Immature natural killer cell (primary cell): ENCODE measurements around the gene TCP11L1. TPM values are rescaled to one million over a fixed set of nuclear protein-coding genes. Genes with fewer than 3 reads are reported as not detected.
"Not testable (repeated sequence)": the region's sequence is repeated elsewhere in the genome, so short reads cannot be mapped to it uniquely, and the experiment has no call there.

Experiments used
- DNase-seq, 3 donors: peaks; one replicate each; pipeline ENCODE4 v3.0.0; 2022; ENCODE audit warnings: mixed read lengths in 1 of 3
- H3K27ac Mint-ChIP-seq, 6 donors: one replicate each; pipeline ENCODE4 v1.8.0; 2020; ENCODE audit warnings: mixed read lengths in 6 of 6, mild to moderate bottlenecking in 5 of 6, inconsistent platforms in 4 of 6, moderate library complexity in 3 of 6
- H3K27me3 Mint-ChIP-seq, 3 donors: one replicate each; pipeline ENCODE4 v1.8.0; 2020 to 2021; ENCODE audit warnings: low read depth in 3 of 3, mild to moderate bottlenecking in 3 of 3, mixed read lengths in 3 of 3, moderate library complexity in 3 of 3, inconsistent platforms in 1 of 3
- H3K36me3 Mint-ChIP-seq, 3 donors: one replicate each; pipeline ENCODE4 v1.8.0; 2020; ENCODE audit warnings: mixed read lengths in 3 of 3, inconsistent platforms in 2 of 3, mild to moderate bottlenecking in 2 of 3
- H3K4me1 Mint-ChIP-seq, 2 donors: one replicate each; pipeline ENCODE4 v1.8.0; 2020; ENCODE audit warnings: inconsistent platforms in 2 of 2, mild to moderate bottlenecking in 2 of 2, mixed read lengths in 2 of 2, moderate library complexity in 1 of 2
- H3K4me3 Mint-ChIP-seq, 5 donors: one replicate each; pipeline ENCODE4 v1.8.0; 2020; ENCODE audit warnings: mild to moderate bottlenecking in 5 of 5, mixed read lengths in 5 of 5, inconsistent platforms in 3 of 5, moderate library complexity in 3 of 5
- H3K9me3 Mint-ChIP-seq, 6 donors: one replicate each; pipeline ENCODE4 v1.8.0; 2020; ENCODE audit warnings: mild to moderate bottlenecking in 6 of 6, mixed read lengths in 6 of 6, inconsistent platforms in 4 of 6, moderate library complexity in 3 of 6
- polyA plus RNA-seq, 3 donors: library from polyadenylated mRNA; unstranded; fragments of 300-500 nt; fragmentation: Illumina TruSeq; gene quantifications; one replicate each; pipeline ENCODE4 v1.2.3, GENCODE V29; 2021

The TCP11L1 gene
- polyA plus RNA-seq, 3 donors from 2014 or later: 3.6 to 9.9 (median 6.7) TPM

- no peak for DNase-seq
- H3K36me3 Mint-ChIP-seq: peaks cover 4 to 25% (median 8%) of the 10 kb centered on the region in 3 donors
- peaks cover 14 to 16% of the 10 kb centered on the region in 2 donors for H3K4me1 Mint-ChIP-seq
- H3K9me3 Mint-ChIP-seq: no peaks in the 10 kb centered on the region
- H3K27ac Mint-ChIP-seq: no peak overlapping the region
- peaks cover 0 to 5% (median 0%) of the 10 kb centered on the region in 3 donors for H3K27me3 Mint-ChIP-seq
- no peak overlapping the region for H3K4me3 Mint-ChIP-seq
These were observed 4.0 kb downstream of the TCP11L1 start for GRCh38 chr11:33043221-33043830.

- Mint-ChIP-seq H3K9me3 (no peaks in the 10 kb centered on the region), H3K36me3 (peaks cover 4 to 25% (median 8%) of the 10 kb centered on the region in 3 donors), H3K4me1 (peaks cover 11 to 14% of the 10 kb centered on the region in 2 donors)
These were observed 4.9 kb downstream of the TCP11L1 start for GRCh38 chr11:33044285-33044756.

GRCh38 chr11:33045551-33046255 is 6.3 kb downstream of the TCP11L1 start:
- Mint-ChIP-seq H3K27ac (no peak overlapping the region), H3K9me3 (no peaks in the 10 kb centered on the region), H3K4me1 (peaks cover 4 to 6% of the 10 kb centered on the region in 2 donors), H3K36me3 (peaks cover 4 to 25% (median 8%) of the 10 kb centered on the region in 3 donors), H3K4me3 (no peak overlapping the region), H3K27me3 (no peaks in the 10 kb centered on the region)
- DNase-seq: no peak

More at GRCh38 chr11:33044285-33044756, 4.9 kb downstream of the TCP11L1 start:
- Mint-ChIP-seq H3K4me3 (no peak overlapping the region), H3K27me3 (peaks cover 0 to 1% (median 0%) of the 10 kb centered on the region in 3 donors), H3K27ac (no peak overlapping the region)
- no peak for DNase-seq

GRCh38 chr11:33048701-33049100 is 9.3 kb downstream of the TCP11L1 start:
- DNase-seq, H3K4me1 Mint-ChIP-seq, H3K4me3 Mint-ChIP-seq, H3K9me3 Mint-ChIP-seq, H3K27ac Mint-ChIP-seq, H3K27me3 Mint-ChIP-seq: not testable (repeated sequence)
- peaks cover 8 to 23% (median 8%) of the 10 kb centered on the region in 3 donors for H3K36me3 Mint-ChIP-seq

DNA sequence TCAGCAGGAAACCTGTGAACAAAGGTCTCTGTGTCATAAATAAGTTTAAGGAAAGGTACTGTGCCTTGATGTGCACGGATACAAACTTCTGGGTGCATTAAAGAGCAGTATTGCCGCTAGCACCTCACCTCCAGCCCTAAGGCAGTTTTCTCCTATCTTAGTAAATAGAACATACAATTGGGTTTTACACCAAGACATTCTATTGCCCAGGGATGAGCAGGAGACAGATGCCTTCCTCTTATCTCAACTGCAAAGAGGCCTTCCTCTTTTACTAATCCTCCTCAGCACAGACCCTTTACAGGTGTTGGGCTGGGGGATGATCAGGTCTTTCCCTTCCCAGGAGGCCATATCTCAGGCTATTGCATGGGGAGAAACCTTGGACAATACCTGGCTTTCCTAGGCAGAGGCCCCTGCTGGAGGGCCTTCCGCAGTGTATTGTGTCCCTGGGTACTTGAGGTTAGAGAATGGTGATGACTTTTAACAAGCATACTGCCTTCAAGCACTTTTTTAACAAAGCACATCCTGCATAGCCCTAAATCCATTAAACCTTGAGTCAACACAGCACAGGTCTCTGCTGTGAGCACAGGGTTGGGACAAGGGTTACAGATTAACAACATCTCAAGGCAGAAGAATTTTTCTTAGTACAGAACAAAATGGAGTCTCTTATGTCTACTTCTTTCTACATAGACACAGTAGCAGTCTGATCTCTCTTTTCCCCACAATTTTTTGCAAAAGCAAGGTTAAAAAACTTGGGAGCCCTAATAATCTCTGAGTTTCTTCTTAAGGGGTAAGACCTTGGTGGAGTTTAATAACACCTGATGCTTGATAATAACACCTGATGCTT is 10.4 kb downstream of the TCP11L1 start:
- H3K27me3 Mint-ChIP-seq, DNase-seq, H3K9me3 Mint-ChIP-seq, H3K4me3 Mint-ChIP-seq, H3K27ac Mint-ChIP-seq: not testable (repeated sequence)
- H3K36me3 Mint-ChIP-seq: peaks cover 9 to 20% (median 10%) of the 10 kb centered on the region in 3 donors
- H3K4me1 Mint-ChIP-seq: peaks cover 5 to 11% of the 10 kb centered on the region in 2 donors

DNA sequence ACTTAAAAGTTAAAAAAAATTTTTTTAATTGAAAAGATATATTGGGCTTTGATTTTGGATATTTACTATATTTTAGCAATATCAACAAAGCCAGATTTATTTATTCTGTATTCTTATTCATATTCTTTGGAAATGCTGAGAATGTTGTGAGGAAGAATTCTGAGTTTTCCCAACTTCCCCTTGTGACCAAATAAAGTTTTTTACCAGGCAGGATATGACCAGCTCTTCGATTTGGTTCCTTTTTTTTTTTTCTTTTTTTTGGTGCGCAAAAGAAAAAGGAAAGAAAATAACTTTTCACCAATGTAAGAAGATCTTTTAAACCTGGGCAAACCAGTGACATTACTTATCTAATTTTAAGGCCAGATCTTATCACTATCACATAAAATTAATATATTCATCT is 12.9 kb downstream of the TCP11L1 start:
- DNase-seq: no peak
- no peaks in the 10 kb centered on the region for H3K27me3 Mint-ChIP-seq
- no peak overlapping the region for H3K4me3 Mint-ChIP-seq
- H3K9me3 Mint-ChIP-seq: no peaks in the 10 kb centered on the region
- peaks cover 5 to 14% of the 10 kb centered on the region in 2 donors for H3K4me1 Mint-ChIP-seq
- peaks cover 12 to 20% (median 12%) of the 10 kb centered on the region in 3 donors for H3K36me3 Mint-ChIP-seq
- H3K27ac Mint-ChIP-seq: no peak overlapping the region

DNA sequence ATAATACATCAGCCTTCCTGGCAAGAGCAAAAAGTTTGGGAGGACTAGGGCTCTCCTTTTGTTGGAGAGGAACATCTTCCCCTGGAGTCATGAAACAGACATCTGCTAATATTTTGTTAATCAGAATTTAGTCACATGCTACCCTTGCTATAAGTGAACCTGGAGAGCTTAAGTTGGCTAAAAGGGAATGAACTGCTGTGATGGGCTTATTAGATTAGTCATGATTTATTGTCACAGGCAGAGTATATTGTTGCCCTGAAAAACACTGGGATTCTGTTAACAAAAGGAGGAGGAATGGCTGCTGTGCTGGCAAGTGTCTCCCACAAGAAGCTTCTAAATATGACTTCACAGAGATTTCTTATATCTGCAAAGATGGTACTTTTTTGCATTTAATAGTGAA is 16.0 kb downstream of the TCP11L1 start:
- Mint-ChIP-seq H3K9me3 (no peaks in the 10 kb centered on the region), H3K27ac (no peak overlapping the region), H3K27me3 (no peaks in the 10 kb centered on the region), H3K4me1 (peaks cover 7 to 14% of the 10 kb centered on the region in 2 donors), H3K4me3 (no peak overlapping the region), H3K36me3 (peaks cover 22 to 32% (median 23%) of the 10 kb centered on the region in 3 donors)
- no peak for DNase-seq

DNA sequence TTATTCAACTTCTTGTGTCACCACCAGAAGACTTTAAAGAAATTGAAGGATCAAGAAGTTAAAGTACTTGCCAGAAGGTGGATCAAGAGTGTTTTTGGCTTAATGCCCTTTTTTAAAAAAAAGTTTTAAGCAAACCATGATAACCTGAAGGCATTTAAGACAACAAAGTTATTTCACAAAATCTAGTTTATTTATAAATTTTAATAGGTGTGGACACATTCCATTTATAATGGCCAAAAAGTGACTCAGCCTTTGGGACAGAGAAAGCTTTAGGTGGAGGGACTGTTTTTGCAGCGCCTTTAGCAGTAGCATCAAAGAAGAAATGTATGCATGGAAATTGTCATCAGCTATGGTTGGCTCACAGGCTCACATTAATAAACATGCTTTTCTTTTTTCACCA is 17.9 kb downstream of the TCP11L1 start:
- H3K36me3 Mint-ChIP-seq: peaks cover 24 to 39% (median 25%) of the 10 kb centered on the region in 3 donors
- H3K9me3 Mint-ChIP-seq: no peaks in the 10 kb centered on the region
- peaks cover 7 to 14% of the 10 kb centered on the region in 2 donors for H3K4me1 Mint-ChIP-seq
- no peak overlapping the region for H3K27ac Mint-ChIP-seq
- no peaks in the 10 kb centered on the region for H3K27me3 Mint-ChIP-seq
- DNase-seq: no peak
- H3K4me3 Mint-ChIP-seq: no peak overlapping the region

DNA sequence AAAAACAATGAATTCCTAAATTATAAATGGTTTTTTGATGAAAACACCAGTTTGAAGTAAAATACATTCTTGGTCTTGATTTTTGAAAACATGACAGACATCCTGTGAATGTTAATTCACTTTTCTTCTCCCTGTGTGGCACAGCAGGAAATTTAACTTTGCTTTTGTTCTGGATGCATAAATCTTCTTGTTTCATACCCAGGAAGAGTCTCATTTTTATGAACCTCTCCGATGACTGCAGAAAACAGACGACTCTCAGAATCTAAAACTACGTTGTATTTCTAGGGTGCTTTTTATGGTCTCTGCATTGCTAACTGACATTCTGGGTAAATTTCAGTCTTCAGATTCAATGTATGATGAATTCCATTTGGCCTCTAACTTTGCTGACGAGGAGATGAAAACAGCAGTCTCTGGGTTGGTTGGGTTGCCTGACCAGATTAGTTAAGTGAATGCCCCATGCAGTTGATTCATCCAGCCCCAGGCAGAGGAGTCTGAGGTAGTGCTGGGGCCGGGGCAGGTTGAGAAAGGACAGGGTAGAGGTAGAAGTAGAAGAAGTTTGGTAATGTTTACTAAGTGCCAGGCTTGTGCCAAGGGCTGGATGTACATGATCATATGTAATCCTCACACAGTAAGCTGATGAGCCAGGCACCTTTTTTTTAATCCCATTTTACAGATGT is 20.1 kb downstream of the TCP11L1 start:
- H3K36me3 Mint-ChIP-seq: peaks cover 25 to 44% (median 27%) of the 10 kb centered on the region in 3 donors
- peak overlapping the region in 4 of 6 donors; percentile 1 to 18 (median 6) for H3K27ac Mint-ChIP-seq
- H3K4me1 Mint-ChIP-seq: peaks cover 18 to 22% of the 10 kb centered on the region in 2 donors
- peaks cover 0 to 2% (median 0%) of the 10 kb centered on the region in 3 donors for H3K27me3 Mint-ChIP-seq
- DNase-seq: no peak
- H3K4me3 Mint-ChIP-seq: no peak overlapping the region
- no peaks in the 10 kb centered on the region for H3K9me3 Mint-ChIP-seq

GRCh38 chr11:33060271-33060670 is 20.9 kb downstream of the TCP11L1 start:
- H3K4me1 Mint-ChIP-seq: peaks cover 20 to 23% of the 10 kb centered on the region in 2 donors
- H3K36me3 Mint-ChIP-seq: peaks cover 19 to 40% (median 23%) of the 10 kb centered on the region in 3 donors
- no peak overlapping the region for H3K4me3 Mint-ChIP-seq
- H3K27me3 Mint-ChIP-seq: peaks cover 0 to 2% (median 0%) of the 10 kb centered on the region in 3 donors
- DNase-seq: no peak
- peak overlapping the region in 1 of 6 donors; percentile 6 for H3K27ac Mint-ChIP-seq
- no peaks in the 10 kb centered on the region for H3K9me3 Mint-ChIP-seq

DNA sequence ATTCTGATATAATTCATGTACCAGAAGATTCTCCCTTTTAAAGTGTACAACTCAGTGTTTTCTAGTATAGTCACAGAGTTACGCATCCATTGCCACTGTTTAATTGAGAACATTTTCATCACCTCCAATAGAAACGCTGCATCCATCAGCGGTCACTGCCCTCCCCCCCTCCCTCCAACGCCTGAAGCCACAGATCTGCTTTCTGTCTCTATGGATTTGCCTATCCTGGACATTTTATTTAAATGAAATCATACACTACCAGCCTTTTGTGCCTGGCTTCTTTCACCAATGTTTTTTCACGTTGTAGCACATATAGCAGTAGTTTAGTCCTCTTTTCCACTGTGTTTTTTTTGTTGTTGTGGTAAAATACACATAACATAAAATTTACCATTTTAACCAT is 22.8 kb downstream of the TCP11L1 start:
- Mint-ChIP-seq H3K36me3 (peaks cover 16 to 45% (median 24%) of the 10 kb centered on the region in 3 donors), H3K27me3 (peaks cover 0 to 2% (median 0%) of the 10 kb centered on the region in 3 donors), H3K4me3 (no peak overlapping the region), H3K4me1 (peaks cover 23 to 24% of the 10 kb centered on the region in 2 donors), H3K27ac (peak overlapping the region in 2 of 6 donors; percentile 19 to 51), H3K9me3 (no peaks in the 10 kb centered on the region)
- DNase-seq: no peak

DNA sequence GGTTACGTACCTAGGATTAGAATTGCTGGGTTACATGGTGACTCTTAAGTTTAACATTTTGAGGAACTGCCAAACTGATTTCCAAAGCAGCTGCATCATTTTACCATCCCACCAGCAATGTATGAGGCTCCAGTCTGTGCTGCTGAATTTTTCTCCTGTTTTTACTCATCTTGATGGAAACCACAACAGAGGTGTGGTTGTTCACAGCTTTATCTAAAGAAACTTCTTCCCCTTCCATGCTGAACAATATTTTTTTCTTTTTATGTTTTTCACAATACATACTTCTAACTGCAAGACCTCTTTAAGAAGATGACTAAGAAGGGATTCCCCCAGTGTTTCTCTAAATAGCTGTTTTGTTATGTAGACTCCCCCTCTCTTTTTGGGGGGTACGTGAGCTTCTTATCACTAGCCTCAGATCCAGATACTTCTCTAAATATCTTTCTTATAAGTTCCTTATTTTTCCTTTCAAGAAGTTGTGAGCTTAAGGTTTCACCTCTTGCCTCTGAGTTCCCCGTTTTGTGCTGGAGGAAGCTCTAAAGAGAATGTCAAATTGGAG is 24.0 kb downstream of the TCP11L1 start:
- Mint-ChIP-seq H3K27ac (peak overlapping the region; percentile 8 to 89 (median 34)), H3K4me3 (peak overlapping the region in 1 of 5 donors; percentile 0)

More for the DNA sequence above, 24.0 kb downstream of the TCP11L1 start:
- DNase-seq: no peak
- no peaks in the 10 kb centered on the region for H3K9me3 Mint-ChIP-seq
- peaks cover 0 to 2% (median 0%) of the 10 kb centered on the region in 3 donors for H3K27me3 Mint-ChIP-seq
- peaks cover 13 to 42% (median 19%) of the 10 kb centered on the region in 3 donors for H3K36me3 Mint-ChIP-seq
- H3K4me1 Mint-ChIP-seq: peaks cover 23 to 24% of the 10 kb centered on the region in 2 donors
